HEK293 (cell line): ENCODE measurements around the gene TBC1D19.

Experiments used
- ATF2 ChIP-seq: fragments of 450-650 bp; formaldehyde crosslinking; IDR thresholded peaks from 2 replicates; pipeline ENCODE4 v1.5.1; 2016; ENCODE audit warnings: missing biosample characterization, missing genetic modification characterization, low read depth
- ELK4 ChIP-seq: IDR thresholded peaks from 2 replicates; pipeline ENCODE4 v1.6.1; 2011; ENCODE audit warnings: mild to moderate bottlenecking, low read depth, low read length, borderline replicate concordance
- KLF7 ChIP-seq: fragments of 450-650 bp; formaldehyde crosslinking; IDR thresholded peaks from 2 replicates; pipeline ENCODE4 v1.5.1; 2016; ENCODE audit warnings: missing biosample characterization, missing genetic modification characterization, borderline replicate concordance
- SP7 ChIP-seq: fragments of 450-650 bp; formaldehyde crosslinking; IDR thresholded peaks from 2 replicates; pipeline ENCODE4 v1.5.1; 2016; ENCODE audit warnings: missing biosample characterization, missing genetic modification characterization
- ZBTB17 ChIP-seq: fragments of 450-650 bp; formaldehyde crosslinking; IDR thresholded peaks from 2 replicates; pipeline ENCODE4 v1.5.1; 2016; ENCODE audit warnings: missing biosample characterization, missing genetic modification characterization
- ZBTB44 ChIP-seq: fragments of 450-650 bp; IDR thresholded peaks from 2 replicates; pipeline ENCODE4 v1.5.1; 2018; ENCODE audit warnings: missing biosample characterization, mild to moderate bottlenecking, missing genetic modification characterization
- ZNF10 ChIP-seq: fragments of 450-650 bp; formaldehyde crosslinking; IDR thresholded peaks from 2 replicates; pipeline ENCODE4 v1.5.1; 2017; ENCODE audit warnings: missing biosample characterization, missing genetic modification characterization
- ZNF274 ChIP-seq, 2 experiments: fragments of 200-500 bp in 1 of 2; fragments of 450-650 bp in 1 of 2; sonication (Bioruptor generic) in 1 of 2; formaldehyde crosslinking in 1 of 2; IDR thresholded peaks; 2 replicates each; pipeline versions ENCODE4 v1.5.1 to v1.6.1; 2014 to 2016; ENCODE audit warnings: borderline replicate concordance in 1 of 2, inconsistent platforms in 1 of 2, low read length in 1 of 2, missing biosample characterization in 1 of 2, missing genetic modification characterization in 1 of 2
- ZNF302 ChIP-seq: fragments of 450-650 bp; formaldehyde crosslinking; IDR thresholded peaks from 2 replicates; pipeline ENCODE4 v1.5.1; 2016; ENCODE audit warnings: missing biosample characterization, missing genetic modification characterization, low read depth
- ZNF350 ChIP-seq: fragments of 450-650 bp; formaldehyde crosslinking; IDR thresholded peaks from 2 replicates; pipeline ENCODE4 v1.5.0; 2017; ENCODE audit warnings: missing biosample characterization, mild to moderate bottlenecking, missing genetic modification characterization
- ZNF394 ChIP-seq: fragments of 450-650 bp; formaldehyde crosslinking; IDR thresholded peaks from 2 replicates; pipeline ENCODE4 v1.5.1; 2016; ENCODE audit warnings: missing biosample characterization, missing genetic modification characterization, mild to moderate bottlenecking, moderate library complexity, borderline replicate concordance
- ZNF488 ChIP-seq: fragments of 450-650 bp; formaldehyde crosslinking; IDR thresholded peaks from 2 replicates; pipeline ENCODE4 v1.5.1; 2016; ENCODE audit warnings: missing biosample characterization, missing genetic modification characterization
- ZNF544 ChIP-seq: fragments of 450-650 bp; formaldehyde crosslinking; IDR thresholded peaks from 2 replicates; pipeline ENCODE4 v1.5.0; 2017; ENCODE audit warnings: missing biosample characterization, missing genetic modification characterization
- ZNF555 ChIP-seq: fragments of 450-650 bp; formaldehyde crosslinking; conservative IDR thresholded peaks from 2 replicates; pipeline ENCODE4 v1.5.1; 2017; ENCODE audit warnings: missing biosample characterization, mild to moderate bottlenecking, missing genetic modification characterization, inconsistent platforms
- ZNF560 ChIP-seq: fragments of 450-650 bp; formaldehyde crosslinking; IDR thresholded peaks from 2 replicates; pipeline ENCODE4 v1.5.1; 2017; ENCODE audit warnings: missing biosample characterization, missing genetic modification characterization, borderline replicate concordance
- ZNF580 ChIP-seq: fragments of 450-650 bp; formaldehyde crosslinking; IDR thresholded peaks from 2 replicates; pipeline ENCODE4 v1.5.1; 2016; ENCODE audit warnings: missing biosample characterization, missing genetic modification characterization
- ZNF626 ChIP-seq: fragments of 450-650 bp; sonication (Bioruptor Pico); formaldehyde crosslinking; IDR thresholded peaks from 2 replicates; pipeline ENCODE4 v1.5.1; 2018; ENCODE audit warnings: missing biosample characterization, missing genetic modification characterization, inconsistent platforms
- ZNF701 ChIP-seq: fragments of 450-650 bp; formaldehyde crosslinking; IDR thresholded peaks from 2 replicates; pipeline ENCODE4 v1.5.1; 2016; ENCODE audit warnings: missing biosample characterization, missing genetic modification characterization
- ZNF792 ChIP-seq: fragments of 450-650 bp; formaldehyde crosslinking; IDR thresholded peaks from 2 replicates; pipeline ENCODE4 v1.5.1; 2016; ENCODE audit warnings: missing biosample characterization, missing genetic modification characterization
- TF ChIP-seq, protein P1 (sequence below): fragments of 450-650 bp; formaldehyde crosslinking; IDR thresholded peaks from 2 replicates; pipeline ENCODE4 v1.5.1; 2017; ENCODE audit warnings: missing biosample characterization, missing genetic modification characterization
- TF ChIP-seq, protein P2 (sequence below): fragments of 450-650 bp; formaldehyde crosslinking; IDR thresholded peaks from 2 replicates; pipeline ENCODE4 v1.5.1; 2016; ENCODE audit warnings: missing biosample characterization, missing genetic modification characterization
- TF ChIP-seq, protein P3 (sequence below): fragments of 450-650 bp; formaldehyde crosslinking; IDR thresholded peaks from 2 replicates; pipeline ENCODE4 v1.5.1; 2016; ENCODE audit warnings: missing biosample characterization, missing genetic modification characterization
- TF ChIP-seq, protein P4 (sequence below): fragments of 450-650 bp; formaldehyde crosslinking; IDR thresholded peaks from 2 replicates; pipeline ENCODE4 v1.5.1; 2016; ENCODE audit warnings: missing biosample characterization, missing genetic modification characterization, borderline replicate concordance

Gene TBC1D19

DNA sequence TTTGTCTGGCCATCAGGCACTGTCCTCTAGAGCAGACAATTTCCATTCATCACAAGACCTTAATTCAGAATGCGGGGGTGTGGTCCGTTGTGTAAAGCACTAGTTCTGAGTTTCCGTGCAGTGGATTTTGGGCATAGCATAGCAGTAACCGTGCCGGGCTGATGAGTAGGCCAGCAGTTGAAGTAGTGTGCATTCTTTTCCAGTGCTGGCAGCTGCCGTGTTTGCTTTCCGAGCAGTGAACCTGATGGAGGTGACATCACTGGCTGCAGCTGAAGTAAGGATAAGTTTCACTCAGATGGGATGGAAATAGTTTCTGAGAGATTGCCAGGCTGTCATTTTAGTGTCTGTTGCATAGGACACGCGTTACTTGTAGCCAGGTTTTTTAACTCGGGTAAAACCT lies 169.7 kb downstream of the TBC1D19 start (continued):
- TF ChIP-seq ATF2 (tag by site-specific recombination) (peak; percentile 59; the same call in 1 of the 2 replicates), ZNF701 (tag by site-specific recombination) (no peak), KLF7 (no peak), ELK4 (no peak), ZBTB44 (tag by site-specific recombination) (peak; percentile 59; the same call in 1 of the 2 replicates), ZNF560 (tag by site-specific recombination) (no peak), ZNF10 (peak; percentile 99), ZNF792 (tag by site-specific recombination) (no peak), ZNF544 (no peak), ZNF302 (no peak), ZNF350 (no peak), ZNF488 (tag by site-specific recombination) (no peak), ZNF274 (IDR thresholded peaks at IDR 0.05; ENCODE audit: low read length) (no peak), ZNF274 (tag by site-specific recombination; IDR thresholded peaks at IDR 0.05; ENCODE audit: borderline replicate concordance) (no peak), ZNF580 (tag by site-specific recombination) (no peak), SP7 (tag by site-specific recombination) (no peak), ZNF394 (tag by site-specific recombination) (0 out of 2 replicates have a peak, but pooled peaks have one; percentile 13), ZNF626 (tag by site-specific recombination) (no peak), ZNF555 (tag by site-specific recombination) (no peak), ZBTB17 (tag by site-specific recombination) (peak; percentile 61; the same call in 1 of the 2 replicates)
- TF ChIP-seq, protein P1, sequence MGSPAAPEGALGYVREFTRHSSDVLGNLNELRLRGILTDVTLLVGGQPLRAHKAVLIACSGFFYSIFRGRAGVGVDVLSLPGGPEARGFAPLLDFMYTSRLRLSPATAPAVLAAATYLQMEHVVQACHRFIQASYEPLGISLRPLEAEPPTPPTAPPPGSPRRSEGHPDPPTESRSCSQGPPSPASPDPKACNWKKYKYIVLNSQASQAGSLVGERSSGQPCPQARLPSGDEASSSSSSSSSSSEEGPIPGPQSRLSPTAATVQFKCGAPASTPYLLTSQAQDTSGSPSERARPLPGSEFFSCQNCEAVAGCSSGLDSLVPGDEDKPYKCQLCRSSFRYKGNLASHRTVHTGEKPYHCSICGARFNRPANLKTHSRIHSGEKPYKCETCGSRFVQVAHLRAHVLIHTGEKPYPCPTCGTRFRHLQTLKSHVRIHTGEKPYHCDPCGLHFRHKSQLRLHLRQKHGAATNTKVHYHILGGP = no peak
- TF ChIP-seq, protein P2, sequence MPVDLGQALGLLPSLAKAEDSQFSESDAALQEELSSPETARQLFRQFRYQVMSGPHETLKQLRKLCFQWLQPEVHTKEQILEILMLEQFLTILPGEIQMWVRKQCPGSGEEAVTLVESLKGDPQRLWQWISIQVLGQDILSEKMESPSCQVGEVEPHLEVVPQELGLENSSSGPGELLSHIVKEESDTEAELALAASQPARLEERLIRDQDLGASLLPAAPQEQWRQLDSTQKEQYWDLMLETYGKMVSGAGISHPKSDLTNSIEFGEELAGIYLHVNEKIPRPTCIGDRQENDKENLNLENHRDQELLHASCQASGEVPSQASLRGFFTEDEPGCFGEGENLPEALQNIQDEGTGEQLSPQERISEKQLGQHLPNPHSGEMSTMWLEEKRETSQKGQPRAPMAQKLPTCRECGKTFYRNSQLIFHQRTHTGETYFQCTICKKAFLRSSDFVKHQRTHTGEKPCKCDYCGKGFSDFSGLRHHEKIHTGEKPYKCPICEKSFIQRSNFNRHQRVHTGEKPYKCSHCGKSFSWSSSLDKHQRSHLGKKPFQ (tag by site-specific recombination) = no peak
- TF ChIP-seq, protein P3, sequence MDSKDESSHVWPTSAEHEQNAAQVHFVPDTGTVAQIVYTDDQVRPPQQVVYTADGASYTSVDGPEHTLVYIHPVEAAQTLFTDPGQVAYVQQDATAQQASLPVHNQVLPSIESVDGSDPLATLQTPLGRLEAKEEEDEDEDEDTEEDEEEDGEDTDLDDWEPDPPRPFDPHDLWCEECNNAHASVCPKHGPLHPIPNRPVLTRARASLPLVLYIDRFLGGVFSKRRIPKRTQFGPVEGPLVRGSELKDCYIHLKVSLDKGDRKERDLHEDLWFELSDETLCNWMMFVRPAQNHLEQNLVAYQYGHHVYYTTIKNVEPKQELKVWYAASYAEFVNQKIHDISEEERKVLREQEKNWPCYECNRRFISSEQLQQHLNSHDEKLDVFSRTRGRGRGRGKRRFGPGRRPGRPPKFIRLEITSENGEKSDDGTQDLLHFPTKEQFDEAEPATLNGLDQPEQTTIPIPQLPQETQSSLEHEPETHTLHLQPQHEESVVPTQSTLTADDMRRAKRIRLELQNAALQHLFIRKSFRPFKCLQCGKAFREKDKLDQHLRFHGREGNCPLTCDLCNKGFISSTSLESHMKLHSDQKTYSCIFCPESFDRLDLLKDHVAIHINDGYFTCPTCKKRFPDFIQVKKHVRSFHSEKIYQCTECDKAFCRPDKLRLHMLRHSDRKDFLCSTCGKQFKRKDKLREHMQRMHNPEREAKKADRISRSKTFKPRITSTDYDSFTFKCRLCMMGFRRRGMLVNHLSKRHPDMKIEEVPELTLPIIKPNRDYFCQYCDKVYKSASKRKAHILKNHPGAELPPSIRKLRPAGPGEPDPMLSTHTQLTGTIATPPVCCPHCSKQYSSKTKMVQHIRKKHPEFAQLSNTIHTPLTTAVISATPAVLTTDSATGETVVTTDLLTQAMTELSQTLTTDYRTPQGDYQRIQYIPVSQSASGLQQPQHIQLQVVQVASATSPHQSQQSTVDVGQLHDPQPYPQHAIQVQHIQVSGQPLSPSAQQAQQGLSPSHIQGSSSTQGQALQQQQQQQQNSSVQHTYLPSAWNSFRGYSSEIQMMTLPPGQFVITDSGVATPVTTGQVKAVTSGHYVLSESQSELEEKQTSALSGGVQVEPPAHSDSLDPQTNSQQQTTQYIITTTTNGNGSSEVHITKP (tag by site-specific recombination) = no peak
- TF ChIP-seq, protein P4, sequence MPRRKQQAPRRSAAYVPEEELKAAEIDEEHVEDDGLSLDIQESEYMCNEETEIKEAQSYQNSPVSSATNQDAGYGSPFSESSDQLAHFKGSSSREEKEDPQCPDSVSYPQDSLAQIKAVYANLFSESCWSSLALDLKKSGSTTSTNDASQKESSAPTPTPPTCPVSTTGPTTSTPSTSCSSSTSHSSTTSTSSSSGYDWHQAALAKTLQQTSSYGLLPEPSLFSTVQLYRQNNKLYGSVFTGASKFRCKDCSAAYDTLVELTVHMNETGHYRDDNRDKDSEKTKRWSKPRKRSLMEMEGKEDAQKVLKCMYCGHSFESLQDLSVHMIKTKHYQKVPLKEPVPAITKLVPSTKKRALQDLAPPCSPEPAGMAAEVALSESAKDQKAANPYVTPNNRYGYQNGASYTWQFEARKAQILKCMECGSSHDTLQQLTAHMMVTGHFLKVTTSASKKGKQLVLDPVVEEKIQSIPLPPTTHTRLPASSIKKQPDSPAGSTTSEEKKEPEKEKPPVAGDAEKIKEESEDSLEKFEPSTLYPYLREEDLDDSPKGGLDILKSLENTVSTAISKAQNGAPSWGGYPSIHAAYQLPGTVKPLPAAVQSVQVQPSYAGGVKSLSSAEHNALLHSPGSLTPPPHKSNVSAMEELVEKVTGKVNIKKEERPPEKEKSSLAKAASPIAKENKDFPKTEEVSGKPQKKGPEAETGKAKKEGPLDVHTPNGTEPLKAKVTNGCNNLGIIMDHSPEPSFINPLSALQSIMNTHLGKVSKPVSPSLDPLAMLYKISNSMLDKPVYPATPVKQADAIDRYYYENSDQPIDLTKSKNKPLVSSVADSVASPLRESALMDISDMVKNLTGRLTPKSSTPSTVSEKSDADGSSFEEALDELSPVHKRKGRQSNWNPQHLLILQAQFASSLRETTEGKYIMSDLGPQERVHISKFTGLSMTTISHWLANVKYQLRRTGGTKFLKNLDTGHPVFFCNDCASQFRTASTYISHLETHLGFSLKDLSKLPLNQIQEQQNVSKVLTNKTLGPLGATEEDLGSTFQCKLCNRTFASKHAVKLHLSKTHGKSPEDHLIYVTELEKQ (tag by site-specific recombination) = no peak
